GM20000 (cell line): ENCODE data around the gene CHAF1B.
A peak's percentile ranks its signal among the peaks of the same experiment; 100 is the strongest.

Source experiments
- DNase-seq: peaks from one replicate; pipeline ENCODE4 v3.0.0; 2012; ENCODE audit warnings: low spot score
- CTCF ChIP-seq: IDR thresholded peaks from 2 replicates; pipeline ENCODE4 v1.5.1; 2012; ENCODE audit warnings: mild to moderate bottlenecking, control low read depth; ENCODE audit errors: extremely low read depth, missing control alignments

CHAF1B gene

GRCh38 chr21:36403713-36404112 is 18.5 kb downstream of the CHAF1B start:
- no peak for DNase-seq
- TF ChIP-seq CTCF = no peak

DNA sequence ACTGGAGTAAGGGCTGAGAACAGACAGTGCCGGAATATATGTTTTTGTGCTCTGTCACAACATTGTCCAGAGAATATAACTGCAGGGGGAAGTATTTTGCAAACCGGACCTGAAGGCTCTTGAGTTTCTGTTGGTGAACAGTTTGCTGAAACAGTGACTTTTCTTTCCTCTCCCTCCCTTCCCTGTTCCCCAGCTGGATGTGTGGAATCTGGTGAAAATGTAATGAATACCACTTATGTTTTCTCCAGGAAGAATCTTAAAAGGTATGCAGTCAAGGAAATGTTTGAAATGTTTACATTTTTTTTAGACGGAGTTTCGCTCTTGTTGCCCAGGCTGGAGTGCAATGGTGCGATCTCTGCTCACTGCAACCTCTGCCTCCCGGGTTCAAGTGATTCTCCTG is 23.4 kb downstream of the CHAF1B start:
- no peak for DNase-seq
- no peak for TF ChIP-seq CTCF

DNA sequence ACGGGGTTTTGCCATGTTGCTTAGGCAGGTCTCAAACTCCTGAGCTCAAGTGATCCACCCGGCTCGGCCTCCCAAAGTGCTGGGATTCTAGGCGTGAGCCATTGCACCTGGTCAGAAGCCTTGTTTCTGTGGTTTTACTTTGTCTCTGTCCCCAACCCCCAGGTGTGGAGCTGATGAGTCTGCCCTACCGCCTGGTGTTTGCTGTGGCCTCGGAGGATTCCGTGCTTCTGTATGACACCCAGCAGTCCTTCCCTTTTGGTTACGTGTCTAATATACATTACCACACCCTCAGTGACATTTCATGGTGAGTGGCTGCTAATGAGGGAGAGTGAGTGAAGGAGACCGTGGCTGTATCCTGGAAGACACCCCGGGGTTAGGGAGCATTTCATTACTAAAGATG is 26.1 kb downstream of the CHAF1B start:
- no peak for TF ChIP-seq CTCF
- DNase-seq = no peak

DNA sequence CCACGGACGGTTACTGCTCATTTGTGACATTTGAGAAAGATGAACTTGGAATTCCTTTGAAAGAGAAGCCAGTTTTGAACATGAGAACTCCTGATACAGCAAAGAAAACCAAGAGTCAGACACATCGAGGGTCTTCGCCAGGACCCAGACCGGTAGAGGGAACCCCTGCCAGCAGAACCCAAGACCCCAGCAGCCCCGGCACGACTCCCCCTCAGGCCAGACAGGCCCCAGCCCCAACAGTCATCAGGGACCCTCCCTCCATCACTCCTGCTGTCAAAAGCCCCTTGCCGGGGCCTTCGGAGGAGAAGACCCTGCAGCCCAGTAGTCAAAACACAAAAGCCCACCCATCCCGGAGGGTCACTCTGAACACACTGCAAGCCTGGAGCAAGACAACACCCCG is 27.7 kb downstream of the CHAF1B start:
- TF ChIP-seq CTCF = no peak
- no peak for DNase-seq

- no peak for DNase-seq
- no peak for TF ChIP-seq CTCF
Observed at GRCh38 chr21:36415375-36415774, 30.2 kb downstream of the CHAF1B start.

DNA sequence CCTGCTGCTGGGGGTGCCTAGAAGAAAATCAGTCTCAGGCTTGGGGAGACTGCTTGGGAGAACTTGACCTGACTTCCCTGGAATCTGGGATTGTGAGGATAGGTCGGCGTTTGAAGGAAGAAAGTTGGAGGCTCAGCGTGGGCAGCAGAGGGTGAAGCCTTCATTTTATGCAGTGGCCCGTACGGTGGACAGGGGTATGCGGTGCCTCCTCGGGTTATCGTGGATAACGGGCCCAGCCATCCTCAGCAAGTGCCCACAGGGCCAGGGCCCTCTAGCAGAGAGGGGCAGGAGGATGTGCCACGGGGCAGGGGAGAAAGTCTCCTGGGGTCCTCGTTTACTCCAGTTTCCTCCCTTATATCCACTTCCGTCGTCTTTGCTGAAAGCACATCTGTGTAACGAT is 34.0 kb downstream of the CHAF1B start:
- TF ChIP-seq CTCF = no peak
- DNase-seq = no peak

DNA sequence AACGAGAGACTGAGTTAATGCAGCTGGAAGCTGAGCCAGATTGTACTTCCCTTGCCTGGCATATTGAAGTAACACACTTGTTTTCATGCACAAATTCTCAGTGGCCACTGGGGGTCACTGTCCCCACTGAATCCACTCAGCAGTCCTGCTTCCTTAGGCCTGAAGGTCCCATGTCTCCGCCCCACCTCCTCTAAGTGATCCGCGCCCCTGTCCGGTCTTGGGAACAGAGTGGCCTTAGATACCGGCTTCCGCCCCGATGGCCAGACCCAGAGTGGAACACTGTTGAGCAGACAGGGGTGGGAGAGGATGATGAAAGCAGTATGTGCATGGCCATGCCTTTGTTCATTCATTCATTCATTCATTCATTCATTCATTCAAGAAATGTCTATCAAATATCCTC is 34.8 kb downstream of the CHAF1B start:
- DNase-seq = peak; percentile 80
- TF ChIP-seq CTCF = peak; percentile 47
